K562 (cell line): ENCODE results near the gene DSCAM. TPM values are rescaled to one million over a fixed set of nuclear protein-coding genes. Genes with fewer than 3 reads are reported as not detected.

Experiments
- ATAC-seq: fragments of 200-7000 bp; cut with Tn5 transposase; 3 replicates; pipeline ENCODE4 v1.9.1; 2020; ENCODE audit warnings: moderate library complexity
- BruUV-seq: library from RNA; stranded (reverse); fragments of 400-500 nt; replicated peaks from 2 replicates; lab custom pipeline; 2021; lab: Mats Ljungman, UMichigan
- CTCF ChIA-PET: fragments of 300-600 bp; formaldehyde crosslinking; extraction: SDS; loops from one replicate; lab custom pipeline; 2021; ENCODE audit warnings: low intra/inter-chr PET ratio; lab: Yijun Ruan, JAX
- POLR2A ChIA-PET: fragments of 300-600, 350-650 bp; sonication (Branson Sonifier 250); formaldehyde crosslinking; extraction: SDS; loops from one replicate; lab custom pipeline; 2021; ENCODE audit warnings: antibody characterized with exemption, inconsistent platforms; lab: Yijun Ruan, JAX
- DNase-seq, 4 experiments: peaks; one replicate each; pipeline versions ENCODE4 v3.0.0 to v3.0.0-alpha.2; 2011 to 2018; ENCODE audit warnings: low spot score in 3 of 4, mixed read lengths in 3 of 4; ENCODE audit errors: extremely low read depth in 1 of 4
- FAIRE-seq: peaks from 2 replicates; lab custom pipeline; 2011; peaks lifted over from hg19 to GRCh38; lab: Jason Lieb, UNC
- H2AFZ ChIP-seq: 2 replicates; pipeline ENCODE4 v1.6.0; 2011; ENCODE audit warnings: low read depth, low read length, control low read depth, inconsistent platforms
- H3K27ac ChIP-seq: fragments of 200-600 bp; 3 replicates; pipeline ENCODE4 v1.8.0; 2011; ENCODE audit warnings: low read depth, mild to moderate bottlenecking, control low read depth, inconsistent platforms, low read length, moderate library complexity, mixed read lengths; ENCODE audit errors: extremely low read depth
- H3K27me3 ChIP-seq, 2 experiments: fragments of 300-600 bp in 1 of 2; 2 replicates in 1 of 2; 3 replicates in 1 of 2; pipeline versions ENCODE4 v1.6.0 to v1.8.0; 2011; ENCODE audit warnings: inconsistent platforms in 2 of 2, low read length in 2 of 2, mild to moderate bottlenecking in 1 of 2, mixed read lengths in 1 of 2, moderate library complexity in 1 of 2; ENCODE audit not compliant: control insufficient read depth in 2 of 2, insufficient read depth in 2 of 2
- H3K36me3 ChIP-seq: fragments of 300-600 bp; 3 replicates; pipeline ENCODE4 v1.8.0; 2011; ENCODE audit warnings: mild to moderate bottlenecking, low read length, inconsistent platforms; ENCODE audit not compliant: control insufficient read depth, insufficient read depth
- H3K4me1 ChIP-seq, 2 experiments: fragments of 200-600 bp in 1 of 2; replicated peaks in 1 of 2; 2 replicates in 1 of 2; 3 replicates in 1 of 2; pipeline versions ENCODE4 v1.5.1 to v1.8.0; 2011; ENCODE audit warnings: inconsistent platforms in 2 of 2, low read length in 2 of 2, mild to moderate bottlenecking in 1 of 2, mixed read lengths in 1 of 2, moderate library complexity in 1 of 2; ENCODE audit not compliant: control insufficient read depth in 2 of 2, insufficient read depth in 2 of 2
- H3K4me2 ChIP-seq: 2 replicates; pipeline ENCODE4 v1.6.1; 2011; ENCODE audit warnings: low read length, control low read depth, inconsistent platforms, mixed read lengths; ENCODE audit not compliant: insufficient read depth
- H3K4me3 ChIP-seq: fragments of 200-600 bp; sonication (generic), shearing (Covaris generic); 2 replicates; pipeline ENCODE4 v1.5.1; 2016; ENCODE audit warnings: control low read depth, inconsistent platforms
- H3K79me2 ChIP-seq: fragments of 200-600 bp; 3 replicates; pipeline ENCODE4 v1.8.0; 2011; ENCODE audit warnings: low read length, inconsistent platforms; ENCODE audit not compliant: control insufficient read depth, insufficient read depth
- H3K9ac ChIP-seq, 2 experiments: 2 replicates each; pipeline versions ENCODE4 v1.6.0 to v1.6.1; 2011; ENCODE audit warnings: low read depth in 2 of 2, low read length in 2 of 2, control low read depth in 1 of 2, inconsistent platforms in 1 of 2, mild to moderate bottlenecking in 1 of 2, mixed read lengths in 1 of 2; ENCODE audit not compliant: insufficient read depth in 1 of 2
- H3K9me1 ChIP-seq: one replicate; pipeline ENCODE4 v1.6.0; 2011; ENCODE audit warnings: inconsistent platforms, mild to moderate bottlenecking, low read length, moderate library complexity; ENCODE audit not compliant: control insufficient read depth, insufficient read depth
- H3K9me3 ChIP-seq: replicated peaks from 2 replicates; pipeline ENCODE4 v1.5.1; 2011; ENCODE audit warnings: low read depth, low read length, inconsistent platforms; ENCODE audit not compliant: control insufficient read depth, insufficient read depth
- H4K20me1 ChIP-seq: replicated peaks from 2 replicates; pipeline ENCODE4 v1.6.1; 2011; ENCODE audit warnings: low read length, inconsistent platforms, mixed read lengths; ENCODE audit not compliant: control insufficient read depth, insufficient read depth
- CBFB ChIP-seq: sonication (generic); formaldehyde crosslinking; IDR thresholded peaks from 2 replicates; pipeline ENCODE4 v1.4.0; 2020; ENCODE audit warnings: mild to moderate bottlenecking, missing genetic modification reagents
- CHD4 ChIP-seq: fragments of 200-600 bp; sonication (generic); IDR thresholded peaks from 3 replicates; pipeline ENCODE4 v1.6.1; 2012; ENCODE audit warnings: low read depth, mild to moderate bottlenecking, mixed read lengths, low read length, inconsistent platforms; ENCODE audit not compliant: insufficient read depth, insufficient replicate concordance, poor library complexity, severe bottlenecking
- E4F1 ChIP-seq: fragments of 250-450 bp; sonication (Bioruptor Pico); IDR thresholded peaks from 2 replicates; pipeline ENCODE4 v1.5.0; 2021; ENCODE audit warnings: mild to moderate bottlenecking, borderline replicate concordance
- ETV6 ChIP-seq, 3 experiments: fragments of 150-350 bp in 1 of 3; sonication (generic) in 1 of 3; formaldehyde crosslinking in 1 of 3; IDR thresholded peaks; 2 replicates each; pipeline versions ENCODE4 v1.6.1 to v1.8.0; 2014 to 2022; ENCODE audit warnings: borderline replicate concordance in 2 of 3, low read depth in 2 of 3, antibody characterized with exemption in 1 of 3, low read length in 1 of 3, mild to moderate bottlenecking in 1 of 3, missing genetic modification reagents in 1 of 3
- MXI1 ChIP-seq: IDR thresholded peaks from 2 replicates; pipeline ENCODE4 v1.6.1; 2011; ENCODE audit warnings: low read depth, mild to moderate bottlenecking, improper control_type of control experiment, low read length
- RUNX1 ChIP-seq: sonication (generic); IDR thresholded peaks from 2 replicates; pipeline ENCODE4 v1.6.1; 2016; ENCODE audit warnings: antibody characterized with exemption, low read depth
- SMAD1 ChIP-seq: fragments of 150-350 bp; IDR thresholded peaks from 2 replicates; pipeline ENCODE4 v1.6.1; 2014; ENCODE audit warnings: low read length, low read depth; ENCODE audit not compliant: partially characterized antibody
- ZNF175 ChIP-seq: fragments of 200-800 bp; sonication (Bioruptor generic); IDR thresholded peaks from 2 replicates; pipeline ENCODE4 v1.6.1; 2016; ENCODE audit warnings: low read depth, mild to moderate bottlenecking, missing genetic modification characterization, missing compliant biosample characterization
- WGBS: fragments of 100-300 bp; shearing (Covaris generic); methylation state at CpG from one replicate; pipeline ENCODE4 v1.1.6; 2016; ENCODE audit warnings: low coverage, mixed read lengths; ENCODE audit not compliant: insufficient coverage; ENCODE audit errors: missing lambda C conversion rate; 5-methylcytosine and 5-hydroxymethylcytosine counted together
- in situ Hi-C: fragments of 300-500 bp; cut with MboI; formaldehyde crosslinking; loops from 4 replicates; pipeline ENCODE4 v1.15.0; 2018; ENCODE audit warnings: inconsistent platforms, mixed read lengths
- intact Hi-C: fragments of 100-400 bp; cut with micrococcal nuclease; formaldehyde crosslinking; loops from 2 replicates; pipeline ENCODE4 v1.14.2; 2022
- polyA plus RNA-seq, 8 experiments: library from polyadenylated mRNA; depleted of rRNA in 4 of 8; stranded (reverse) in 5 of 8; unstranded in 3 of 8; fragments of >200 nt; fragmentation: Nextera tagmentation in 2 of 8; fragmentation: Illumina TruSeq in 1 of 8; extraction: Ambion mirVana in 2 of 8; extraction: Trizol in 1 of 8; gene quantifications; 2 replicates each; pipeline versions ENCODE4 v1.2.1 to v1.2.3, GENCODE V29; 2011 to 2014; ENCODE audit warnings: inconsistent platforms in 1 of 8, missing spikeins in 1 of 8
- total RNA-seq, 7 experiments: library from RNA; depleted of rRNA in 6 of 7; stranded (reverse); fragments of >200 nt in 6 of 7; fragmentation: Illumina TruSeq in 2 of 7; extraction: Trizol in 2 of 7; gene quantifications; 2 replicates each; pipeline versions ENCODE4 v1.2.1 to v1.2.3, GENCODE V29; 2011 to 2021; ENCODE audit warnings: low replicate concordance in 1 of 7
- TF ChIP-seq, protein P1 (sequence below): sonication (generic); formaldehyde crosslinking; IDR thresholded peaks from 2 replicates; pipeline ENCODE4 v1.8.0; 2023; ENCODE audit warnings: mild to moderate bottlenecking, missing genetic modification reagents

Gene DSCAM
- total and polyA plus RNA-seq, 9 of the 15 experiments (the other 6 are each of a cell fraction or from before 2014, with no cell fraction given) = not detected

GRCh38 chr21:40243685-40244084 is 603.3 kb downstream of the DSCAM start:
- no peaks in the 10 kb centered on the region for H3K79me2 ChIP-seq
- no peaks in the 10 kb centered on the region for H3K27me3 ChIP-seq
- H3K4me3 ChIP-seq = no peak overlapping the region
- in situ Hi-C loops (no loop called here), intact Hi-C loops (no loop called here)
- no peak for TF ChIP-seq RUNX1
- no peak for TF ChIP-seq ZNF175 (CRISPR knock-in tag)
- TF ChIP-seq MXI1 = no peak
- TF ChIP-seq, protein P1, sequence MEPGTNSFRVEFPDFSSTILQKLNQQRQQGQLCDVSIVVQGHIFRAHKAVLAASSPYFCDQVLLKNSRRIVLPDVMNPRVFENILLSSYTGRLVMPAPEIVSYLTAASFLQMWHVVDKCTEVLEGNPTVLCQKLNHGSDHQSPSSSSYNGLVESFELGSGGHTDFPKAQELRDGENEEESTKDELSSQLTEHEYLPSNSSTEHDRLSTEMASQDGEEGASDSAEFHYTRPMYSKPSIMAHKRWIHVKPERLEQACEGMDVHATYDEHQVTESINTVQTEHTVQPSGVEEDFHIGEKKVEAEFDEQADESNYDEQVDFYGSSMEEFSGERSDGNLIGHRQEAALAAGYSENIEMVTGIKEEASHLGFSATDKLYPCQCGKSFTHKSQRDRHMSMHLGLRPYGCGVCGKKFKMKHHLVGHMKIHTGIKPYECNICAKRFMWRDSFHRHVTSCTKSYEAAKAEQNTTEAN = no peak
- no peak for TF ChIP-seq CHD4
- TF ChIP-seq CBFB = no peak
- TF ChIP-seq SMAD1 = no peak
- TF ChIP-seq E4F1 = no peak
- no peak for TF ChIP-seq ETV6 (IDR thresholded peaks at IDR 0.05; ENCODE audit: borderline replicate concordance in 1 of 2, low read depth in 2 of 2, low read length in 1 of 2)
- TF ChIP-seq ETV6 (CRISPR knock-in tag; IDR thresholded peaks at IDR 0.05; ENCODE audit: borderline replicate concordance) = no peak
- POLR2A ChIA-PET = no interaction called here
- H4K20me1 ChIP-seq = no peaks in the 10 kb centered on the region
- DNase-seq (no peak), ATAC-seq (no peak), FAIRE-seq (no peak)
- CTCF ChIA-PET = no interaction called here
- H3K9ac ChIP-seq = no peak overlapping the region
- no peaks in the 10 kb centered on the region for H3K9me1 ChIP-seq
- no peaks in the 10 kb centered on the region for H3K4me1 ChIP-seq
- no peak overlapping the region for H3K4me2 ChIP-seq
- H3K36me3 ChIP-seq = no peaks in the 10 kb centered on the region
- no peaks in the 10 kb centered on the region; the same call in 1 of the 2 replicates for H3K9me3 ChIP-seq
- no peak overlapping the region for H2AFZ ChIP-seq
- no TSS peak for BruUV-seq
- H3K27ac ChIP-seq = no peak overlapping the region
- 1% methylated on average over 5 of the region's 5 CpGs for WGBS
